Stimulated activated naive CD8-positive, alpha-beta T cell treated with anti-CD3 and anti-CD28 coated beads, Interleukin-15, Interleukin-2, amounts not matched to agents 100 ng/mL and 50 ng/mL, for 24 hours (primary cell): ENCODE data around the gene SGSM1.
"Not testable (repeated sequence)": the region's sequence is repeated elsewhere in the genome, so short reads cannot be mapped to it uniquely, and the experiment has no call there.

ENCODE experiments used
- H3K27ac Mint-ChIP-seq: one replicate; pipeline ENCODE4 v1.8.0; 2021; ENCODE audit warnings: mild to moderate bottlenecking, mixed read lengths
- H3K27me3 Mint-ChIP-seq: one replicate; pipeline ENCODE4 v1.8.0; 2021; ENCODE audit warnings: mixed read lengths
- H3K36me3 Mint-ChIP-seq: one replicate; pipeline ENCODE4 v1.8.0; 2021; ENCODE audit warnings: low read depth, mixed read lengths
- H3K4me1 Mint-ChIP-seq: one replicate; pipeline ENCODE4 v1.8.0; 2021; ENCODE audit warnings: low read depth, mixed read lengths
- H3K4me3 Mint-ChIP-seq: one replicate; pipeline ENCODE4 v1.8.0; 2021; ENCODE audit warnings: mild to moderate bottlenecking, mixed read lengths
- H3K9me3 Mint-ChIP-seq: one replicate; pipeline ENCODE4 v1.8.0; 2021; ENCODE audit warnings: mixed read lengths

Gene SGSM1

DNA sequence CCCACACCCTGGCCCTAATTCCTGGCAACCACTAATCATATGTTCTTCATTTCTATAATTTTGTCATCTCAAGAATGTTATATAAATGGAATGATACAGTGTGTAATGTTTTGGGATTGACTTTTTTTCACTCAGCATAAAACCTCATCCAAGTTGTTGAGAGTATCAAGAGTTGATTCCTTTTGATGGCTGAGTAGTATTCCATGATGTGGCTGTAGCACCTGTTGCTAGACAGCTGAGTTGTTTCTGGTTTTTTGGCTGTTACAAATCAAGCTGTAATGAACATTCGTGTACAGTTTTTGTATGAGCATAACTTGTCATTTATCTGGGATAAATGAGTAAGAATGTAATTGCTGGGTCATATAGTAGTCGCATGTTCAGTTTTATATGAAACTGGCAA lies 81.2 kb downstream of the SGSM1 start:
- no peaks in the 10 kb centered on the region for H3K27me3 Mint-ChIP-seq
- no peaks in the 10 kb centered on the region for H3K9me3 Mint-ChIP-seq
- H3K4me3 Mint-ChIP-seq = no peak overlapping the region
- H3K36me3 Mint-ChIP-seq = no peaks in the 10 kb centered on the region
- H3K4me1 Mint-ChIP-seq = no peaks in the 10 kb centered on the region
- no peak overlapping the region for H3K27ac Mint-ChIP-seq

DNA sequence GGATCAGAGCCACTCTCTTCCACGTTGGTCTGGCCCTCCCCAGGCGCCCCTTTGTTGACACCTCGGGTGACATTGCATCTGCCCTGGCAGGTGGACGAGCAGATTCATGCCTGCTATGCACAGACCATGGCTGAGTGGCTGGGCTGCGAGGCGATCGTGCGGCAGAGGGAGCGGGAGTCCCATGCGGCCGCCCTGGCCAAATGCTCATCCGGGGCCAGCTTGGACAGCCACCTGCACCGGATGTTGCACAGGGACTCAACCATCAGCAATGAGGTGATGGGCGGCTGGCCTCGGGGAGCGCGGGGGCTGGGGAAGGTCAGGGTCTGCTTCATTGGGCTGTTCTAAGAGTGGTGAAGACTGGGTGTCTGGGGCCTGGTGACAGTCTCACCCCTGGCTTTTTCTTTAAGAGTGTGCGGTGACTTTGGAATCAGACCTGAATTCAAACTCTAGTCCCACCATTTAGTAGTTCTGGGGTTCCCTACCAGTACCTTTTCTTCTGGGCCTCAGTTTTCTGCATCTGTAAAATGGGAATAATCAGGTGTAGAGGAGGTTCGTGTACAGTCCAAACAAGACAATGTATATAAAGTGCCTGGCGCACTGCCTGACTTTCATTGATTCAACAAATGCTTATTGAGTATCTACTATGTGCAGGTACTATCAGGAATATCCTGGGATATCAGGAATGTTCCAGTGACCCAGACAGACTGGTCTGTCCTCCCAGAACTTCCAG lies 87.5 kb downstream of the SGSM1 start:
- H3K4me1 Mint-ChIP-seq = no peaks in the 10 kb centered on the region
- no peaks in the 10 kb centered on the region for H3K27me3 Mint-ChIP-seq
- no peak overlapping the region for H3K4me3 Mint-ChIP-seq
- no peak overlapping the region for H3K27ac Mint-ChIP-seq
- H3K36me3 Mint-ChIP-seq = no peaks in the 10 kb centered on the region
- H3K9me3 Mint-ChIP-seq = no peaks in the 10 kb centered on the region

DNA sequence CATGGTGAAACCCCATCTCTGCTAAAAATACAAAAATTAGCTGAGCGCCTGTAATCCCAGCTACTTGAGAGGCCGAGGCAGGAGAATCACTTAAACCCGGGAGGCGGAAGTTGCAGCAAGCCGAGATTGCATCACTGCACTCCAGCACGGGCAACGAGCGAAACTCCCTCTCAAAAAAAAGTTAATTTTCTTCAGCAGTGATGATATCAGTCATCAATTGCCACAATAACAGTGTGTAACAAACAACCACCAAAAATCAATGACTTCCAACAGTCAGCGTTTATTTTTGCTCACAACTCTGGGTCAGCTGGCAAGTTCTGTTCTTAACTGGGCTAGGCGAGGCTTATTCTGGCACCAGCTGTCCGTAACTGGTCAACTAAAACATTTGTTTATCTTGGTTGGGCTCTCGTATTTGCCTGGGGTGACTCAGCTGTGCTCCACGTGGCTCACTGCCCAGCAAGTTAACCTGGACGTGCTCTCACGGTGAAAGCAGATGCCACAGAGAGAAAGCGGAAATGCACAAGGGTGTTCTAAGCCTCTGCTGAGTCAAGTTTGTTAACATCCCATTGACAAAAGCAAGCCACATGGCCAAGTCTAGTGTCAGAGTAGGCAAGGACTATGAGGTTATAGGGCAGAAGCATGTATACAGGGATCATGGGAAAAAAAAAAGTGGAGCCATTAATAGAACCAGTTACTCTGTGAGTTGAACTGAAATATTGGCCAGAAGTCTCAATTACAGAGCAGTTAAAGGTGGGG lies 88.4 kb downstream of the SGSM1 start:
- H3K4me3 Mint-ChIP-seq = no peak overlapping the region
- H3K4me1 Mint-ChIP-seq = no peaks in the 10 kb centered on the region
- no peaks in the 10 kb centered on the region for H3K9me3 Mint-ChIP-seq
- no peak overlapping the region for H3K27ac Mint-ChIP-seq
- H3K36me3 Mint-ChIP-seq = no peaks in the 10 kb centered on the region
- H3K27me3 Mint-ChIP-seq = no peaks in the 10 kb centered on the region

DNA sequence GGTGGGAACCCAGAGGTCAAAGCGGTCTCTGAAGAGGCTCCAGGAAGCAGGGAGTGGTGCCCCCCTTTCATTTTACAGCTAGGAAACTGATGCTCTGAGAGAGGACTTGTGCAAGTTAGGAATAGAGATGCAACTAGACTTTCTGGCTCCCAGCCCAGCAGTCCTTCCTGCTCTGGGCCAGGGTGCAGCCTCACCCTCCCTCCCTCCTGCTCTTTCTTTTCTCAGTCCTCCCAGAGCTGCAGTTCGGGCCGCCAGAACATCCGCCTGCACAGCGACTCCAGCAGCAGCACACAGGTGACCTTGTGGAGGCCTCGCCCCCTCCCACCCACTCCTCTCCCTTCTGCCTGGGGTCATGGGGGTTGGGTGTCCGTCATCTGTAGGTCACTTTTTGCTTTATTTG lies 89.0 kb downstream of the SGSM1 start:
- Mint-ChIP-seq H3K4me1 (no peaks in the 10 kb centered on the region), H3K27me3 (no peaks in the 10 kb centered on the region), H3K27ac (no peak overlapping the region), H3K36me3 (no peaks in the 10 kb centered on the region), H3K4me3 (no peak overlapping the region), H3K9me3 (no peaks in the 10 kb centered on the region)

DNA sequence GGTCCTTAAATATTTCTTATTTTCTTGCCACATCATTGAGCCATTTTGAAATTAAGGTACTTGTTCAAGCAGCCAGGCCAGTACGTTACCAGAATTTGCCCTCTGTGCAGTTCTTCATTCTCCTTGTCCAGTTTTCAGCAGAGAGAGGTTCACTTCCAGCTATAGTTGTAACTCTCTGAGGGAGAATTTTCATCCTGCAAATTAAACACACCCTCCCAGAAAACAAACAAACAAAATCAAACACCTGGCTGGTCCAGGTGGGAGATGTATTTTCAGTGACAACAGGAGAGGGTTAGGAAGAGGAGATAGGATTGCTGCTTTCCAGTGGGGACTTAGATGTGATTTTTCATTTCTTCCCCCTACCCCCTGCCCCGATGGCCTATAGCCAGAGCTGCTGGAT lies 95.4 kb downstream of the SGSM1 start:
- Mint-ChIP-seq H3K4me1 (no peaks in the 10 kb centered on the region), H3K36me3 (peaks cover 16% of the 10 kb centered on the region), H3K9me3 (peaks cover 13% of the 10 kb centered on the region), H3K4me3 (no peak overlapping the region), H3K27ac (no peak overlapping the region), H3K27me3 (no peaks in the 10 kb centered on the region)

DNA sequence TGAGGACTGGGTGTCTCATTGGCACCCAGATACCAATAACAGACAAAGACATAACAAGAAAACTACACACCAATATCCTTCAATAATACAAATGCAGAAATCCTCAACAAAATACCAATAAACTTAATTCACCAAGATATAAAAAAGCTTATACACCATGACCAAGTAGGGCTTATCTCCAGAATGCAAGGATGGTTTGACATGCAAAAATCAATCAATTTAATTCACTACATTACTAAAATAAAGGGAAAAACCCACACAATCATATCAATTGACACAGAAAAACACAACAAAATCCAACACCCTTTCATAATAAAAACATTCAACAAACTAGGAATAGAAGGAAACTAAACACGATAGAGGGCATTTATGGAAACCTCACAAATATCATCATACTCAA lies 99.9 kb downstream of the SGSM1 start:
- no peaks in the 10 kb centered on the region for H3K4me1 Mint-ChIP-seq
- no peak overlapping the region for H3K27ac Mint-ChIP-seq
- H3K9me3 Mint-ChIP-seq = peaks cover 17% of the 10 kb centered on the region
- H3K4me3 Mint-ChIP-seq = no peak overlapping the region
- H3K27me3 Mint-ChIP-seq = no peaks in the 10 kb centered on the region
- peaks cover 16% of the 10 kb centered on the region for H3K36me3 Mint-ChIP-seq

DNA sequence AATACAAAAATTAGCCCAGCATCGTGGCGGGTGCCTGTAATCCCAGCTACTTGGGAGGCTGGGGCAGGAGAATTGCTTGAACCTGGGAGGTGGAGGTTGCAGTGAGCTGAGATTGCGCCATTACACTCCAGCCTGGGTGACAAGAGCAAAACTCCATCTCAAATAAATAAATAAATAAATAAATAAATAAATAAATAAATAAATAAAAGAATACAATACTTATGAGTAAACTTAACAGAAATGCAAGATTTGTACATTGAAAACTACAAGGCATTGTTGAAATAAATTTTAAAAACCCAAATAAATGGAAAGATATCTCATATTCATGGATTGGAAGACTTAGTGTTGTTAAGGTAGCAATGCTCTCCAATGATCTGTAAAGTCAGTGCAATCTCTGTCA lies 101.1 kb downstream of the SGSM1 start:
- H3K27ac Mint-ChIP-seq, H3K4me1 Mint-ChIP-seq, H3K4me3 Mint-ChIP-seq, H3K27me3 Mint-ChIP-seq: not testable (repeated sequence)
- H3K36me3 Mint-ChIP-seq = peaks cover 16% of the 10 kb centered on the region
- H3K9me3 Mint-ChIP-seq = peaks cover 17% of the 10 kb centered on the region

DNA sequence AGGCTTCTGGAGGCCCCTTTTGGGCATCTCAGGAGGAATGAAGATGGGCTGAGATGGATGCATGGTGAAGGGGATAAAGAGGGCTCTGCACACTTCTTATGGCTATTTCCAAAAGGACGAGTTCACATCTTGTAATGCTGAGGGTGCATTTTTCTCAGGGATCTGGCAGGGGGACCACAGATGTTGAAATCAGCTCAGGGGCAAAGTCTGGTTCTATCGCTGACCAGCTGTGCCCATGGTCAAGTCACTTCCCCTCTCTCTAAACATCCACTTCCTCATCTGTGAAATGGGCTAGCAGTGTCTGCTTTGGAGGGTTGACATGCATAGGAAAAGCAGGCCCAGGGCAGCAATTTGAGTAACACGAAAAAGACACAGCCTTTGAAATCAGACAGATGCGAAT lies 114.0 kb downstream of the SGSM1 start:
- H3K36me3 Mint-ChIP-seq = no peaks in the 10 kb centered on the region
- H3K4me3 Mint-ChIP-seq = no peak overlapping the region
- no peaks in the 10 kb centered on the region for H3K4me1 Mint-ChIP-seq
- no peaks in the 10 kb centered on the region for H3K9me3 Mint-ChIP-seq
- H3K27ac Mint-ChIP-seq = no peak overlapping the region
- no peaks in the 10 kb centered on the region for H3K27me3 Mint-ChIP-seq

DNA sequence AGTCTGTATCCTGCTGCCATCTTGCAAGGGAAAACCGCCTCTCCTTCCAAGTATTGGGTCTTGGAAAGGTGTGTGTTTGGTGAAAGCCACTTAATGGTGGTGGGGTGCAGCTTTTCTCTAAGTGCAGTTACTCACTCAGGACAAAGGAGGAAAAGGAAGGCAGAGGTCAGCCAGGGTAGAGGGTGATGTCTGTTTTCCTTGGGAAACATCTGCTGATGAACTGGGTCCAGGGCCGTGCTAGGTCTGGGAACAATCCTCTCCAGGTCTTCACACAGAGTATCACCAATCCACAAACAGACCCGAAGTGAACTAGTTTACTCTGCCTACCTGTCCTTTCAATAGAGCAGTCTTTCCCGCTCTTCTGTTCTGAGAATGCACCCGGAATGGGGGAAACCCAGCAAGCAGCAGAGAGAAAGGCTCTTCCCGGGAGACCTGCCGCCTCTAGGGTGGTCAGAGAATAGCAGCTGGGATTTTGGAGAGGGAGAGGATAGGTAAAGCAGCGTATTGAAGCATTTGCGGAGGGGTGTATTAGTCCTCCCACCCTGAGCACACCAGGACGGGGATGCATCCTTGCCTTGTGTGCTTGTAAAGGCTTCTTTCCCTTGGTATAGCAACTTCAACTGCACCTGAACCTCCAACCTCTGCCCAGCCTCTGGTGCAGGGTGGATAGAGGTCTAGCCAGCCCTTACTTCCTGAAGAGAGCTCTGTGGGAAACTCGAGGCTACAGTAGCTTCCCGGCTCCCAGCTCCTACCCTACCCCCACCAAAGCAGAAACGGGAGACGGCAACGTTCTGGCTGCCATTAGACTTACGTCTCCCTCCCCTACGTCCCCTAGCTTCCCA lies 119.8 kb downstream of the SGSM1 start:
- Mint-ChIP-seq H3K27ac (no peak overlapping the region), H3K27me3 (peaks cover 14% of the 10 kb centered on the region), H3K4me1 (no peaks in the 10 kb centered on the region), H3K4me3 (no peak overlapping the region), H3K9me3 (no peaks in the 10 kb centered on the region), H3K36me3 (no peaks in the 10 kb centered on the region)

DNA sequence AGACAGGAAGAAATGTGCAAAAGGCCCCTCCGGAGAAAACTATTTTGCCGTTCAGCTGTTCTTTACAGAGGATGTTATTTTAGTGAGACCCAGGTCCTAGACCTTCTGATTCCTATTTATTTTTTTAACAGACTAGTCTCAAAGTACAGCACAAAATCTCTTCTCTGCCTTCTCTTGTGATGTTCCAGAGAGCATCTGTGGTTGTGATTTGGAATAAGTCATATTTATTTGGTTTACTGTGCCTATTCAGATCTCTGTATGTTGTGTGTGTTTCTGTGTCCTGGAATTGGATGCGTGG lies 120.4 kb downstream of the SGSM1 start:
- Mint-ChIP-seq H3K36me3 (no peaks in the 10 kb centered on the region), H3K27ac (no peak overlapping the region), H3K27me3 (peaks cover 14% of the 10 kb centered on the region), H3K4me3 (no peak overlapping the region), H3K9me3 (no peaks in the 10 kb centered on the region), H3K4me1 (no peaks in the 10 kb centered on the region)

DNA sequence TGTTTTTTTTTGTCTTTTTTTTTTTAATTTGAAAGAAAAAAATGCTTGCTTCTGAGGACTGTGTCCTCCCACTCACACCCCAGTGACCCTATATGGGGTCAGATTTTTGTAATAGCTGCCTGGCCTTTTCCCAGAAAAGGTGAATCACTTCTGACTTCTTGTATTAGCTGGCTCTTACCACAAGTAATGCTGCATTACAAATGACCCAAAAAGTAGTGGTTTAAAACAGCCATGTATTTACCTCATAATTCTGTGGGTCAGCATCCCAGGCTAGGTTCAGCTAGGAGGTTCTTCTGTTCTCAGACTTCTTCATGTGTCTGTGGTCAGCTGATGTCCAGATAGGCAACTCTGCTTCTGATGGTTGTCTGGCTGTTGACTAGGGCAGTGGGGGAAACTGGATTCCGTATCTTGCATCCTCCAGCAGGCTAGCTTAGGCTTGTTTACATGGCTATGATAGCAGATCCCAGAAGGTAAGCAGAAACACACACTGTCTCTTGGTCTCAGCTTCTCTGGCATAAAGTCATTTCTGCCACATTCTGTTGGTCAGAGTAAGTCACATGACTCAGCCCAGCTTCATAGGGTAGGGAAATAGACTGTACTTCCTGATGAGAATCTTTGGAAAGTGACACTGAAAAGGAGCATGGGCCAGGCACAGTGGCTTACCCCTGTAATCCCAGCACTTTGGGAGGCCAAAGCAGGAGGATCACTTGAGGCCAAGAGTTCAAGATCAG lies 121.0 kb downstream of the SGSM1 start:
- H3K27ac Mint-ChIP-seq = no peak overlapping the region
- H3K4me1 Mint-ChIP-seq = no peaks in the 10 kb centered on the region

DNA sequence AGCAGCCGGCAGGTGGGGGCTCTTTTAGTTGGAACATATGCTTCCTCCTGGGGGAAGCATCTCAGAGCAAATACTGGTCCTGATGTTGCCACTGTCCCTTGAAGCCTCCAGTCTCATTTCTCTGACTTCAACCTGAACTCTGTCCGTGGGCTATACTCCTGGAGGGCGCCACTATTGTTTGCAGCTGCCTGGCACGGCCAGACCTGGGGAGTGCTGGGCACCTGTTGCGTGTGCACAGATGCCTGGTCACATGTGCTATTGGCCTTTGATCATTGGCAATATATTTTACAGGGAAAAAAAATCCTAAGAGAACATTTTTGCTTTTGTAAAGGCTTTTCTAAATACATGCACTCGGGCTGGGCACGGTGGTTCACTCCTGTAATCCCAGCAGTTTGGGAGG lies 122.3 kb downstream of the SGSM1 start:
- peaks cover 14% of the 10 kb centered on the region for H3K27me3 Mint-ChIP-seq
- H3K27ac Mint-ChIP-seq = no peak overlapping the region
- H3K9me3 Mint-ChIP-seq = no peaks in the 10 kb centered on the region
- H3K36me3 Mint-ChIP-seq = no peaks in the 10 kb centered on the region
- no peaks in the 10 kb centered on the region for H3K4me1 Mint-ChIP-seq
- H3K4me3 Mint-ChIP-seq = no peak overlapping the region

More for the DNA sequence above, 121.0 kb downstream of the SGSM1 start:
- Mint-ChIP-seq H3K9me3 (no peaks in the 10 kb centered on the region), H3K27me3 (peaks cover 14% of the 10 kb centered on the region), H3K4me3 (no peak overlapping the region), H3K36me3 (no peaks in the 10 kb centered on the region)

DNA sequence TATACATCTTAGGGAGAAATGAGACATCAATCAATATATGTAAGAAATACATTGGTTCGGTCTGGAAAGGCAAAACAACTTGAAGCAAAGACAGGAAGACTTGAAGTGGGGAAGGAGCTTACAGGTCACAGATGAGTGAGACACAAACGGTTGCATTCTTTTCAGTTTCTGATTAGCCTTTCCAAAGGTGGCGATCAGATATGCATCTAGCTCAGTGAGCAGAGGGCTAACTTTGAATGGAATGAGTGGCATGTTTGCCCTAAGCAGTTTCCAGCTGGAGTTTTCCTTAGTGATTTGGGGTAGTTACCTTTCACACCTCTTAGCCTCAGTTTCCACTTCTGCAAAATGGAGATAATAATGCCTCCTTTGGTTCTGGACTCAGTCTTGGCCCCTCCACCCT lies 124.7 kb downstream of the SGSM1 start:
- Mint-ChIP-seq H3K4me1 (no peaks in the 10 kb centered on the region), H3K27ac (no peak overlapping the region), H3K4me3 (no peak overlapping the region), H3K36me3 (no peaks in the 10 kb centered on the region), H3K27me3 (peaks cover 14% of the 10 kb centered on the region), H3K9me3 (no peaks in the 10 kb centered on the region)

DNA sequence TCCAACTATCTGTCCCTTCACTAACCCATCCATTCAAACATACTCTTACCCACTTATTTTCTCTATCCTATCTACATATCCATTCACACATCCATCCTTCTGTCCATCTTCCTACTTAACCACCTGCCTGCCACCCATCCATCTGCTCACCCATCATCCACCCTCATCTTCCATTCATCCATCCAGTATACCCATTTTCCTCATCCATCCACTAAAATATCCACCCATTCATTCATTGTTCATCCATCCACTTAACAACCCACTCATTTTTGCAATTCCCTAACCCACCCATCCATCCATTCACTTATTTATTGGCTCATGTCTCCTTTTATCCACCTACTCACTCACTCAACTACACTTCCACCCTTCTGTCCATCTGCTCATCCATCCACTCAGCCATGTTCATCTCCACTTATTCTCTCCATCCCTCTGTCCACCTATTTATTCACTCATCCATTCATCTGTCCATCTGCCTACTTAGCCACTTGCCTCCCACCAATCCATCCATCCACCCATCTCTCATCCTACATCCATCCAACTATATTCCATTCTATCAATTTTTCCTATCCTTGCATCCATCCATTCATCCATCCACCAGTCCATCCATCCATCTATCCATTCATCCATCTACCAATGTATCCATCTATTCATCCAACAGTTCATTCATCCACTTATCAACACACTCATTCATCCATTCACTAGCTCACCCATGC lies 129.9 kb downstream of the SGSM1 start:
- Mint-ChIP-seq H3K27ac (no peak overlapping the region), H3K27me3 (peaks cover 5% of the 10 kb centered on the region), H3K9me3 (no peaks in the 10 kb centered on the region), H3K36me3 (no peaks in the 10 kb centered on the region), H3K4me1 (no peaks in the 10 kb centered on the region), H3K4me3 (no peak overlapping the region)
